ENCODE data around the gene DDC. TPM values are rescaled to one million over a fixed set of nuclear protein-coding genes. Genes with fewer than 3 reads are reported as not detected.
"Not testable (repeated sequence)": the region's sequence is repeated elsewhere in the genome, so short reads cannot be mapped to it uniquely, and the experiment has no call there.

Gene DDC
- total and polyA plus RNA-seq, 9 donors: 0.24 to 3.3 (median 0.72) TPM

GRCh38 chr7:50462361-50462760 is 102.8 kb downstream of the DDC start:
- H3K27ac ChIP-seq: no peak overlapping the region
- no peak for DNase-seq
- TF ChIP-seq, protein P1, sequence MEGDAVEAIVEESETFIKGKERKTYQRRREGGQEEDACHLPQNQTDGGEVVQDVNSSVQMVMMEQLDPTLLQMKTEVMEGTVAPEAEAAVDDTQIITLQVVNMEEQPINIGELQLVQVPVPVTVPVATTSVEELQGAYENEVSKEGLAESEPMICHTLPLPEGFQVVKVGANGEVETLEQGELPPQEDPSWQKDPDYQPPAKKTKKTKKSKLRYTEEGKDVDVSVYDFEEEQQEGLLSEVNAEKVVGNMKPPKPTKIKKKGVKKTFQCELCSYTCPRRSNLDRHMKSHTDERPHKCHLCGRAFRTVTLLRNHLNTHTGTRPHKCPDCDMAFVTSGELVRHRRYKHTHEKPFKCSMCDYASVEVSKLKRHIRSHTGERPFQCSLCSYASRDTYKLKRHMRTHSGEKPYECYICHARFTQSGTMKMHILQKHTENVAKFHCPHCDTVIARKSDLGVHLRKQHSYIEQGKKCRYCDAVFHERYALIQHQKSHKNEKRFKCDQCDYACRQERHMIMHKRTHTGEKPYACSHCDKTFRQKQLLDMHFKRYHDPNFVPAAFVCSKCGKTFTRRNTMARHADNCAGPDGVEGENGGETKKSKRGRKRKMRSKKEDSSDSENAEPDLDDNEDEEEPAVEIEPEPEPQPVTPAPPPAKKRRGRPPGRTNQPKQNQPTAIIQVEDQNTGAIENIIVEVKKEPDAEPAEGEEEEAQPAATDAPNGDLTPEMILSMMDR (IDR thresholded peaks at IDR 0.05): no peak
- TF ChIP-seq EP300 (IDR thresholded peaks at IDR 0.05) (no peak), POLR2A (IDR thresholded peaks at IDR 0.05) (no peak)

GRCh38 chr7:50461695-50462094 is 103.5 kb downstream of the DDC start:
- no peak for DNase-seq
- no peak overlapping the region for H3K27ac ChIP-seq
- H3K4me1 ChIP-seq (ENCODE audit: insufficient read depth): no peaks in the 10 kb centered on the region
- WGBS, 3 donors: 96 to 100% (median 100%) methylated on average over 1 of the region's 1 CpG
- intact Hi-C loops (cut with DNase I): loop anchor here in 1 of 4 donors (5.0 kb wide), 1 partner anchor 331 kb away; no protein-coding TSS in a partner anchor
- H3K36me3 ChIP-seq: no peaks in the 10 kb centered on the region
- TF ChIP-seq POLR2A (IDR thresholded peaks at IDR 0.05) (no peak), EP300 (IDR thresholded peaks at IDR 0.05) (no peak)
- TF ChIP-seq, protein P1 (IDR thresholded peaks at IDR 0.05): no peak
- H3K27me3 ChIP-seq: no peaks in the 10 kb centered on the region
- H3K9me3 ChIP-seq: no peaks in the 10 kb centered on the region
- H3K4me3 ChIP-seq: no peak overlapping the region

More at GRCh38 chr7:50462361-50462760, 102.8 kb downstream of the DDC start:
- no peaks in the 10 kb centered on the region for H3K4me1 ChIP-seq (ENCODE audit: insufficient read depth)
- H3K4me3 ChIP-seq: no peak overlapping the region
- no peaks in the 10 kb centered on the region for H3K36me3 ChIP-seq
- 58 to 69% (median 65%) methylated on average over 4 of the region's 4 CpGs for WGBS, 3 donors
- H3K27me3 ChIP-seq: no peaks in the 10 kb centered on the region
- intact Hi-C loops (cut with DNase I): loop anchor here in 1 of 4 donors (5.0 kb wide), 1 partner anchor 330 kb away; no protein-coding TSS in a partner anchor
- no peaks in the 10 kb centered on the region for H3K9me3 ChIP-seq

DNA sequence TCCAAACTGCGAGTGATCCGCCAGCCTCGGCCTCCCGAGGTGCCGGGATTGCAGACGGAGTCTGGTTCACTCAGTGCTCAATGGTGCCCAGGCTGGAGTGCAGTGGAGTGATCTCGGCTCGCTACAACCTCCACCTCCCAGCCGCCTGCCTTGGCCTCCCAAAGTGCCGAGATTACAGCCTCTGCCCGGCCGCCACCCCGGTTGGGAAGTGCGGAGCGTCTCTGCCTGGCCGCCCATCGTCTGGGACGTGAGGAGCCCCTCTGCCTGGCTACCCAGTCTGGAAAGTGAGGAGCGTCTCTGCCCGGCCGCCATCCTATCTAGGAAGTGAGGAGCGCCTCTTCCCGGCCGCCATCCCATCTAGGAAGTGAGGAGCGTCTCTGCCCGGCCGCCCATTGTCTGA is 106.0 kb downstream of the DDC start:
- H3K4me1 ChIP-seq (ENCODE audit: insufficient read depth); DNase-seq; H3K9me3 ChIP-seq; intact Hi-C loops (cut with DNase I); H3K4me3 ChIP-seq; H3K27ac ChIP-seq; H3K27me3 ChIP-seq; H3K36me3 ChIP-seq: not testable (repeated sequence)
- WGBS, 3 donors: 94 to 96% (median 95%) methylated on average over 15 to 25 of the region's 27 CpGs

GRCh38 chr7:50458651-50459050 is 106.6 kb downstream of the DDC start:
- intact Hi-C loops (cut with DNase I); H3K27me3 ChIP-seq; H3K9me3 ChIP-seq; DNase-seq; H3K27ac ChIP-seq; H3K4me3 ChIP-seq; H3K4me1 ChIP-seq (ENCODE audit: insufficient read depth); H3K36me3 ChIP-seq: not testable (repeated sequence)
- 92 to 100% (median 96%) methylated on average over 2 to 4 of the region's 4 CpGs for WGBS, 3 donors

DNA sequence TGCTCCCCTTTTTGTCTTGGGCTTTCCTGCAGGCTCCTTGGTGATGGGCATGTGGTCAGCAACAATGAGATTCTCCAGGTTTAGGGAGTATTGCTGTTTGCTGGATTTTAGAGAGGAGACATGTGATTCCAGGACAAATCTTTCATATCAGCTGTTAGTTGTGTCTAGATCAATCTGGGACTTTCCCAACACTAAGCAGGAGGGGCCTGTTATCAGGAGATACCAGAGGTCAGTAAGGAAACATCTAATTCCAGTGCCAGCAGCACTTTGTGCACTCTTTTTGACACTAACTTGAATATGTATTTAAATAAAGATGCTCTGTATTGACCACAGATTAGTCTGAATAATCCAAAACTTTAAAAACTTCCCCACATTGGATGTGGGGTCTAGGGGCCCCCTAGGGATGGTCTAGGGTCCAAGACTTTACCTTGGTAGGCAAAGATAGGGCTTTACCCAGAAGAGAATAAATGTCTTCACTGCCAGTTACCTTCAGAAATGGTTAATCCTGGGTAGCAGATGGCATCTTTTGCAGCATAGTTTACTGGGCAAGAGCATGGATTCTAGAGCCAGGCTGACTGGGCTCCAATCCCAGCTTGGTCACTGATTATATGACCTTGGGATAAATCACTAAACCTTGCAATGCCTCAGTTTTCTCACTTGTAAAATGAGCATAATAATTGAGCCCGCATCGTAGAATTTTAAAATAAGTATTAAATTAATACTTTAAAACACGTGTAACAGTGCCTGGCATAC is 108.7 kb downstream of the DDC start:
- no peaks in the 10 kb centered on the region for H3K9me3 ChIP-seq
- intact Hi-C loops (cut with DNase I): no loop called here
- no peak for DNase-seq
- no peak overlapping the region for H3K27ac ChIP-seq
- no peaks in the 10 kb centered on the region for H3K4me1 ChIP-seq (ENCODE audit: insufficient read depth)
- 81 to 84% (median 81%) methylated on average over 3 of the region's 3 CpGs for WGBS, 3 donors
- no peak overlapping the region for H3K4me3 ChIP-seq
- no peaks in the 10 kb centered on the region for H3K36me3 ChIP-seq
- TF ChIP-seq EP300 (IDR thresholded peaks at IDR 0.05): no peak
- no peak for TF ChIP-seq POLR2A (IDR thresholded peaks at IDR 0.05)
- TF ChIP-seq, protein P1 (IDR thresholded peaks at IDR 0.05): no peak
- H3K27me3 ChIP-seq: no peaks in the 10 kb centered on the region

Measured in ovary (tissue), 9 donors.